Fibroblast of the aortic adventitia (primary cell): ENCODE results near the gene SCN4A. TPM values are rescaled to one million over a fixed set of nuclear protein-coding genes. Genes with fewer than 3 reads are reported as not detected.

ENCODE experiments used
- DNase-seq: peaks from one replicate; pipeline ENCODE4 v3.0.0-alpha.2; 2010; ENCODE audit warnings: low read depth
- H3K4me3 ChIP-seq: 2 replicates; pipeline ENCODE4 v1.5.1; 2011; ENCODE audit warnings: low read depth, mild to moderate bottlenecking, control low read depth, low read length, moderate library complexity
- total RNA-seq: library from RNA; depleted of rRNA; stranded (reverse); fragments of >200 nt; gene quantifications from 2 replicates; pipeline ENCODE4 v1.2.3, GENCODE V29; 2012; ENCODE audit warnings: low replicate concordance
- TF ChIP-seq, protein P1 (sequence below): IDR thresholded peaks from 2 replicates; pipeline ENCODE4 v1.5.1; 2011; ENCODE audit warnings: mild to moderate bottlenecking, low read length, control low read depth, inconsistent platforms; ENCODE audit not compliant: insufficient read depth

Gene SCN4A
- total RNA-seq, 1 donor = 0.18 TPM

DNA sequence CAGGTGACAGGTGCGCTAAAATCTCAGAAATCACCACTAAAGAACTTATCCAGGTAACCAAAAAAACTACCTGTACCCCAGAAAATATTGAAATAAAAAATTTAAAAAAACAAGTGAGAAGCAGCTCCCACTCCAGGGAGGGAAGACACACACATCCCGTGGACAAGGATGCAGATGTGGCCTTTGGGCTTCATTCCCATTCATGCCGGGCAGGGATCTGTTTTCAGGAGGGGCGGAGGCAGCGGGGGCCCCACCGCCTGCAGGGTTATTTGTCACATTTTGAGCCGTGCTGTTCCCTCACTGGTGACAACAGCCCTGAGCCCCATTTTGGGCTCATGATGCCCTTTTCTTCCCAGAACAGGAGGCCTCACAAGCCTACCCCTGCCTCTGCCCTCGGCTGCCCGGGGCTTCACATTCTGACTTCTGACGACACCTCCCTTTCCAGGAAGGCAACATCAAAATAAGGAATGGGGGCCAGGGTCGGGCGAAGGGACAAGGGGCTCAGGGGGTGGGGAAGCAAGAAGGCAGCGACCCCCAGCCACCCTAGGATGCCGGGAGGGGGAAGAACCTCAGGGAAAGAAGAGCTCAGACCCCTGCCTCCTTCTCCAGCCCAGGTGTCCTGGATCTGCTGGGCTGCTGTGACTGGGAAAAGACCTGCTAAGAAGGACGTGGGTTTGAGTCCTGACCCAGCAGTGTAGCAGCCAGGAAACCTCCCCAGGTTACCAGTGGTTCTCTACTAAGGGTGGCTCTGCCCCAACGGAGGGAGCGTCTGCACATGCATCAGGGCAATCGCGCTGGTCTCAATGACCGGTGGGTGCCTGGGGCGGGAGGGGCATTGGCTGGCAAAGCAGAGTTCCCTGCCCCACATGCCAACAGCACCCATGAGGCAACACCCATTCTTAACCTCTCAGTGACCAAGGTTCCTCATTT, 38.3 kb downstream of the SCN4A start:
- DNase-seq = no peak
- no peak overlapping the region for H3K4me3 ChIP-seq
- TF ChIP-seq, protein P1, sequence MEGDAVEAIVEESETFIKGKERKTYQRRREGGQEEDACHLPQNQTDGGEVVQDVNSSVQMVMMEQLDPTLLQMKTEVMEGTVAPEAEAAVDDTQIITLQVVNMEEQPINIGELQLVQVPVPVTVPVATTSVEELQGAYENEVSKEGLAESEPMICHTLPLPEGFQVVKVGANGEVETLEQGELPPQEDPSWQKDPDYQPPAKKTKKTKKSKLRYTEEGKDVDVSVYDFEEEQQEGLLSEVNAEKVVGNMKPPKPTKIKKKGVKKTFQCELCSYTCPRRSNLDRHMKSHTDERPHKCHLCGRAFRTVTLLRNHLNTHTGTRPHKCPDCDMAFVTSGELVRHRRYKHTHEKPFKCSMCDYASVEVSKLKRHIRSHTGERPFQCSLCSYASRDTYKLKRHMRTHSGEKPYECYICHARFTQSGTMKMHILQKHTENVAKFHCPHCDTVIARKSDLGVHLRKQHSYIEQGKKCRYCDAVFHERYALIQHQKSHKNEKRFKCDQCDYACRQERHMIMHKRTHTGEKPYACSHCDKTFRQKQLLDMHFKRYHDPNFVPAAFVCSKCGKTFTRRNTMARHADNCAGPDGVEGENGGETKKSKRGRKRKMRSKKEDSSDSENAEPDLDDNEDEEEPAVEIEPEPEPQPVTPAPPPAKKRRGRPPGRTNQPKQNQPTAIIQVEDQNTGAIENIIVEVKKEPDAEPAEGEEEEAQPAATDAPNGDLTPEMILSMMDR = no peak

DNA sequence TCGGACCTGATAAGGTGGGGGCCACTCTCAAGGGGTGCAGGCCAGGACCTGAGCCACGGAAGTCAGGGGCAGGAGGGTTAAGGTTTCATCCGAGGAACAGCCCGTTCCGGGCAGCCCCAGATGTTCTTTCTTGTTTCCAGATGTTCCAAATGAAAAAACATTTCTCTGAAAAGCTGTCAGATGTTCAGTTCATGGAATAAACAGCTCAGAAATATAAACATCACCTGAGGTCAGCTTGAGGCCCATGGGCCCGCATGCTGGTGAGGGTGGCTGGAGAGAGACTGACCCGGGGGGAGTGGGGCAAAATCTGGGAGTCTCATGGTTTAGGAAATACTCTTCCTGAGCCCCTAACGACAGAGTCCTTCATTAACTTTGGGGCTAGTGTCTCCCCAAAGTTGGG, 39.1 kb downstream of the SCN4A start:
- H3K4me3 ChIP-seq = no peak overlapping the region
- DNase-seq = no peak
- TF ChIP-seq, protein P1 = no peak

- DNase-seq = no peak
- H3K4me3 ChIP-seq = no peak overlapping the region
- TF ChIP-seq, protein P1 = no peak
Measured at GRCh38 chr17:63932721-63933120, 40.0 kb downstream of the SCN4A start.

DNA sequence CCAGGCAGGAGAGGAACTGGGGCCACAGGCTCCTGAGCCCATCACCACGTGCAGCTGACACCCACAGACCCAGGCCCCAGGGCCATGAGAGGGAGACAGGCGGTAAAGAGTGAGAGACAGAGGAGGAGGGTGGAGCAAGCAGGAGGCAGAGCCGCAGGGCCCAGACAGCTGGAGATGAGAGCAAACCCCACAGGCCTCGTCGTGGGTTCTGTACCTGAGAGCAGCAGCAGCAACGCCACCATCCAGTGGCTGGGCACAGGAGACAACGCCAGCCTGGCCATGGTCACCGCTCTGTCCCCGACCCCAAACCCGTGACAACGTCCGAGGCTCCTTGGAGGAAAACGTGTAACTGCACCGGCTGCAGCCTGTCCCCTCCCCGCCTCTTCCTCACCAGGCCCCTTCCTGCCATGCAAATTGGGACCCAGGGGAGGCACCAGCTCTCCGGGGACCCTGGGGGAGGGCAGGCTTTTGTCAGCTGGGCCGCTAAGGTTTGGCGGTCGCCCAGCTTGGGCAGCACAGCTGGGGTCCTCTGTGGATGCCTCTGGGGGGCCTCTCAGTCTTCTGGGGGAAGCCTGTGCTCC, 40.6 kb downstream of the SCN4A start, which contains the start of gene CD79B:
Gene CD79B (minus strand): TSS at position 351 of the 581 bp plus-strand sequence. CDS start 70 bp downstream, at position 281.
- TF ChIP-seq, protein P1 = no peak
- no peak within 1 kb of the TSS for H3K4me3 ChIP-seq
- DNase-seq = no peak

GRCh38 chr17:63930951-63931575, 41.7 kb downstream of the SCN4A start:
- TF ChIP-seq, protein P1 = no peak
- no peak for DNase-seq
- no peak overlapping the region for H3K4me3 ChIP-seq

GRCh38 chr17:63929860-63930766, 42.6 kb downstream of the SCN4A start:
- TF ChIP-seq, protein P1 = no peak
- no peak overlapping the region for H3K4me3 ChIP-seq
- DNase-seq = peak; percentile 40
